Measurements from ENCODE around the gene FTSJ1.
"Not testable (repeated sequence)": the region's sequence is repeated elsewhere in the genome, so short reads cannot be mapped to it uniquely, and the experiment has no call there.

The FTSJ1 gene

DNA sequence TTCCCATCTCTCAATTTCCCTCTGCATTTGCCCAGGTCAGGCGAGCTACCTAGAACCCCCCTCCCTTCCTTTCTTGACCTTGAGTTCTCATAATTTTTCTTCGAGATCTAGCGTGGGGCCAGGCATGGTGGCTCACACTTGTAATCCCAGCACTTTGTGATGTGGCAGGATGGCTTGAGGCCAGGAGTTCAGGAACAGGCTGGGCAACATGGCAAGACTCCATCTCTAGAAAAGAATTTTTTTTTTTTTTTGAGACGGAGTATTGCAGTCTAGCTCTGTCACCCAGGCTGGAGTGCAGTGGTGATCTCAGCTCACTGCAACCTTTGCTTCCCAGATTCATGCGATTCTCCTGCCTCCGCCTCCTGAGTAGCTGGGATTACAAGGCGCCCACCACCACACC lies 28.3 kb downstream of the FTSJ1 start:
- no peak for DNase-seq

DNA sequence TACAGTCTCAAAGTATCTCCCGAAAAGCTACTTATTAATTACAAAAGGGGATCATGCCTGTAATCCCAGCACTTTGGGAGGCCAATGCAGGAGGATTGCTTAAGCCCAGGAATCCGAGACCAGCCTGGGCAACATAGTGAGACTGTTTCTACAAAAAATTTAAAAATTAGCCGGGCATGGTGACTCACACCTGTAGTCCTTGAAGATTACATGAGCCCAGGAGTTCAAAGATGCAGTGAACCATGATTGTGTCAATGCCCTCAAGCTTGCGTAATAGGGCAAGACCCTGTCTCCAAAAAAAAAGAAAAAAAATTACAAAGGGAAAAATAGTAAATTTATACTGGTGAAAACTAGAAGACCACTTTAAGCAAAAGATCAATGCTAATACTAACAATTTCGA lies 29.5 kb downstream of the FTSJ1 start:
- DNase-seq, result no peak

DNA sequence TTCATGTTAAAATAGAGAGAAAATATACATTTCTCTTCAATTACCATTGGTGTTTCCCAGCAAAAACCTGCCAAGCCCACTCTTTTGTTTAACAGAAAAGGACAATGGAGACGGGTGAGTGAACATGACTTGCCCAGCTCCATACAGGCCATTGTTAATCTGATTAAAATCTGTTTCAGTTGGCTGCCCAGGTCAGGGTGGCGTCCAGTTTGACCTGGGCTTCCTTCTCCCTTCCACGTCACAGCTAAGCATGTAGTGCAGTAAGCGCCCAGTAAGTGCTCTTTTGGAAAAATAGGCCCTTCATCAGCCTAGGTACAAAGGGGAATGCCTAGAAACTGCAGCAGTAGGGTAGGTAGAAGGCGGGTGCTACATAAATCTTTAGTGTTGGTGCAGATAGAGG lies 31.2 kb downstream of the FTSJ1 start:
- no peak for DNase-seq

- DNase-seq, result peak; percentile 64
Observed at GRCh38 chrX:48508400-48509244, 32.6 kb downstream of the FTSJ1 start, which contains the start of gene PORCN. PORCN (plus strand) TSS chrX:48508992; CDS start chrX:48509821, 829 bp downstream.

GRCh38 chrX:48509245-48509590 lies 33.2 kb downstream of the FTSJ1 start:
- DNase-seq, result no peak

- DNase-seq, result no peak
Observed at GRCh38 chrX:48509619-48510018, 33.6 kb downstream of the FTSJ1 start.

DNA sequence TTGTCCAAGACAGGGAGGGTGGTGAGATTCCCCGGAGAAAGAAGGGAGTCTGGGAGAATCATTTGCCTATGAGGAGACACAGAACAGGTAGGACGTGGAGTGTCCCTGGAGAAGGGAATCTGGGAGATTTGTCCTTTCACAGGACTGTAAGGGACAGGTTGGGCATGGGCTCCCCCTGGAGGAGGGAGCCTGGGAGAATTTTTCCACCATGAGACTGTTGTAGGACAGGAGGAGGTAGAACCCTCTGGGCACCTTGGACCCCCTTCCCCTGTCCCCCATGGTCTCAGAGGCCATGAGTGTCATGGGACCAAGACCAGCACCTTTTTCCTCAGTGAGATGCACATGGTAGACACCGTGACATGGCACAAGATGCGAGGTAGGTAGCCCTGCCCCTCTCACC lies 35.6 kb downstream of the FTSJ1 start:
- DNase-seq, result no peak

- DNase-seq, result no peak
Observed at GRCh38 chrX:48512371-48512935, 36.5 kb downstream of the FTSJ1 start.

- no peak for DNase-seq
Observed at GRCh38 chrX:48513670-48514069, 37.7 kb downstream of the FTSJ1 start.

DNA sequence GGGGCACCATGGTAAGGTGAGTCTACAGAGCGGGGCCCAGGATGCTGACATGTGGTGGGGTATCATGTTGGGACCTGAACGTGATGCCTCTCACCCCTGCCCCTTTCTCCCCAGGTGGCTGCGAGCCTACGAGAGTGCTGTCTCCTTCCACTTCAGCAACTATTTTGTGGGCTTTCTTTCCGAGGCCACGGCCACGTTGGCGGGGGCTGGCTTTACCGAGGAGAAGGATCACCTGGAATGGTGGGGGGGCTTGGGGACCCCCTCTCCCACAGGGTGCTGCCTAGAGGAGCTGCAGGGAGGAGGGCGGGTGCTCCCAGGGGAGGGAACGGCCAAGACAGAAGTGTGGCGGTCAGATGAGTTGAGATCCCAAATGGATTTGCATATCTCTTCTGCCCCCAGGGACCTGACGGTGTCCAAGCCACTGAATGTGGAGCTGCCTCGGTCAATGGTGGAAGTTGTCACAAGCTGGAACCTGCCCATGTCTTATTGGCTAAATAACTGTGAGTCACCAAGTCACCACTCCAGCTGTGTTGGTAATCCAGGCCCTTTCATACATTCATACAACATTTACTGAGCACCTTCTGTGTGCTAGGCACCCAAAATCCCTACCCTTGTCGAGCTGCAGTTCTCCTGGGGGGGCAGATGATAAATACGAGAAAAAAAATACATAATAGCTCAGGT lies 38.3 kb downstream of the FTSJ1 start:
- no peak for DNase-seq

- no peak for DNase-seq
Observed at GRCh38 chrX:48514868-48515460, 39.0 kb downstream of the FTSJ1 start.

- no peak for DNase-seq
Observed at GRCh38 chrX:48515842-48516241, 39.8 kb downstream of the FTSJ1 start.

GRCh38 chrX:48516285-48516684 lies 40.3 kb downstream of the FTSJ1 start:
- no peak for DNase-seq

DNA sequence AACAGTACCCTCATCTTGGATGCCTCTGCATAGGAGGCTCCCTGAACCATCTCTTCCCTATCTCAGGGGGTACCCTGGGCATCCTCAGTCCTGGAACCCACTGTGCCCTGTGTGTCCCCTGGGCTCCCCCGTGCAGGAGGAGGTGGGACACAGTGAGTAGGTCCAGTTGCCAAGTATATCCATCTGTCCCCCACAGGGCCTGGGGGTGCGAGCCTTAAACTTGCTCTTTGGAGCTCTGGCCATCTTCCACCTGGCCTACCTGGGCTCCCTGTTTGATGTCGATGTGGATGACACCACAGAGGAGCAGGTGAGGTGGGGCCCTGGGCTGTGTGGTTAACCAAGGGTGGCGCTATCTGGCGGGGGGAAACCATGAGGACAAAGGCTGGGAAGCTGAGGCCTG lies 41.0 kb downstream of the FTSJ1 start:
- DNase-seq, result no peak

DNA sequence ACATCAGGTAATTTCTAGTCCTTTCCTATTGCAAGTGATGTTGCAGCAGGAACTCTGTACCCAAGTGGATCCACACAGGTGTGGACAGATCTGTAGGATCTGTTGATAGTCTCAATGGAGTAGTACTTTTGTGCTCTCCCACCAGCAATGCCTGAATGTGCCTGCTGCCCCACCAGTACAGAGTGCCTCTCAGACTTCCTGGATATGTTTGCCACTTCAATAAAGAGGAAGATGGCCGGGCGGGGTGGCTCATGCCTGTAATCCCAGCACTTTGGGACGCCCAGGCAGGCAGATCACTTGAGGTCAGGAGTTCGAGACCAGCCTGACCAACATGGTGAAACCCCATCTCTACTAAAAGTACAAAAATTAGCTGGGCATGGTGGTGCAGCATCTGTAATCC lies 43.5 kb downstream of the FTSJ1 start:
- not testable (repeated sequence) for DNase-seq

DNA sequence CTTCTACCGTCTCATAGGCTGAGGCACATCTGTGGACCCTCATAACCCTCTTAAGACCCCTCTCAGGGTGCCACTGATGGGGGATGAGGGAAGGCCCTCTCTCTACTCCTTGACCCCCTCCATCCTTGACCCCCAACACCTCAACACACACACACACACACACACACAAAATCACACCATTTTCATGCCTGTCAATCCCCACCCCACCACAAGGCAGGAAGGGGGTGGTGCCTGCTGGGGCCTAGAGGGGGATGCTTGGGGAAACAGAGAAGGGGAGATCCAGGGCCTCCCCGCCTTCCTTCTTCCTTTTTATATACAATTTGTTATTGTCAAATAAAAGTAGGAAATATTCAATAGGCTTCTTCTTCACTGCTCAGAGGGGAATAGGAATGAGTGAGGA lies 44.5 kb downstream of the FTSJ1 start:
- DNase-seq, result no peak

GRCh38 chrX:48520976-48521352 lies 45.0 kb downstream of the FTSJ1 start:
- peak; percentile 13 for DNase-seq

- peak; percentile 81 for DNase-seq
Observed at GRCh38 chrX:48521353-48522243, 45.6 kb downstream of the FTSJ1 start, which contains the start of gene EBP. EBP (plus strand) TSS chrX:48521808; CDS start chrX:48523772, 1,964 bp downstream.

DNA sequence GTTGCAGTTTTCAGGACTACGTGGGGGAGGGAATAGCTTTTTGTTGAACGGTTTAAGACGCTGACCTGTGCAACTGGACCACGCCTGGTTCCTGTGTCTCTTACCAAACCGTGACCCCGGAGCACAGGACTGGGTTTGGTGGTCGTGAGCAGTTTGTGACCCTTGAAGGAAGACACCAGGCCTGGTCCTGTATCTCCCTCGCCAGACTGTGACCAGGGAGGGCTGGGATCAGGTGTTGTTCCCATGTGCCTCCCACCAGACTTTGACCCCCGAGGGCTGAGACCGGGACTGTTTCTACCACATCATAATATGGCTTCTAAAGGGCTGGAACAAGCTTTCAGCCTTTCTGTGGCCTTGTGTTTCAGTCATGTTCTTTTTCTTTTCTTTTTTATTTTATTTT lies 46.3 kb downstream of the FTSJ1 start:
- no peak for DNase-seq

- DNase-seq, result no peak
Observed at GRCh38 chrX:48523682-48524081, 47.7 kb downstream of the FTSJ1 start.

- DNase-seq, result not testable (repeated sequence)
Observed at GRCh38 chrX:48525853-48526252, 49.9 kb downstream of the FTSJ1 start.

- peak; percentile 21 for DNase-seq
Observed at GRCh38 chrX:48530736-48531135, 54.7 kb downstream of the FTSJ1 start.

All from HCEC 1CT (cell line).